Activated CD4-positive, alpha-beta T cell treated with anti-CD3 and anti-CD28 coated beads, Interleukin-2, amount 50 U/mL, for 48 hours (primary cell): ENCODE results near the gene FASTK.
"Not testable (repeated sequence)": the region's sequence is repeated elsewhere in the genome, so short reads cannot be mapped to it uniquely, and the experiment has no call there.

Experiments used
- DNase-seq, 2 experiments: peaks; one replicate each; pipeline ENCODE4 v3.0.0-alpha.2; 2020

The FASTK gene

DNA sequence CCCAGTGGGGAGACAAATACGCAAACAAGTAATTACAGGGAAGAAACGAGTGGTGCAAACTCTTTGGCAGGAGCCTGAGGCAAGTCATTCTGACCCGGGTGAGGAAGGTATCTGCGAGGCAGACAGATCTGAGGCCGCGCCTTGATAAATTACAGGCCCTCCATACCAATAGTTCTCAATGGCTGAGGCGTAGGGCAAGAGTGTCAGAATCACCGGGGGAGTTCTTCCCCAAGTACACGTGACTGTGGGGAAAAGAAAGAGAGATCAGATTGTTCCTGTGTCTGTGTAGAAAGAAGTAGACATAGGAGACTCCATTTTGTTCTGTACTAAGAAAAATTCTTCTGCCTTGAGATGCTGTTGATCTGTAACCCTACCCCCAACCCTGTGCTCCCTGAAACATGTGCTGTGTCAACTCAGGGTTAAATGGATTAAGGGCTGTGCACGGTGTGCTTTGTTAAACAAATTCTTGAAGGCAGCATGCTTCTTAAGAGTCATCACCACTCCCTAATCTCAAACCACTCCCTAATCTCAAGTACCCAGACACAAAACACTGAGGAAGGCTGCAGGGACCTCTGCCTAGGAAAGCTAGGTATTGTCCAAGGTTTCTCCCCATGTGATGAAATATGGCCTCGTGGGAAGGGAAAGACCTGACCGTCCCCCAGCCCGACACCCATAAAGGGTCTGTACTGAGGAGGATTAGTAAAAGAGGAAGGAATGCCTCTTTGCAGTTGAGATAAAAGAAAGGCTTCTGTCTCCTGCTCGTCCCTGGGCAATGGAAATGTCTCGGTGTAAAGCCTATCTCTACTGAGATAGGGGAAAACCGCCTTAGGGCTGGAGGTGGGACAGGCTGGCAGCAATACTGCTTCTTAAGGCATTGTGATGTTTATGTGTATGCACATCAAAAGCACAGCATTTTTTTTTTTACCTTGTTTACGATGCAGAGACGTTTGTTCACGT lies 53.6 kb downstream of the FASTK start:
- DNase-seq, result not testable (repeated sequence)
